Measurements from ENCODE around the gene C20orf141.
"Not testable (repeated sequence)": the region's sequence is repeated elsewhere in the genome, so short reads cannot be mapped to it uniquely, and the experiment has no call there.

The C20orf141 gene

GRCh38 chr20:2820896-2821869 lies 6.4 kb downstream of the C20orf141 start:
- no peak for DNase-seq

DNA sequence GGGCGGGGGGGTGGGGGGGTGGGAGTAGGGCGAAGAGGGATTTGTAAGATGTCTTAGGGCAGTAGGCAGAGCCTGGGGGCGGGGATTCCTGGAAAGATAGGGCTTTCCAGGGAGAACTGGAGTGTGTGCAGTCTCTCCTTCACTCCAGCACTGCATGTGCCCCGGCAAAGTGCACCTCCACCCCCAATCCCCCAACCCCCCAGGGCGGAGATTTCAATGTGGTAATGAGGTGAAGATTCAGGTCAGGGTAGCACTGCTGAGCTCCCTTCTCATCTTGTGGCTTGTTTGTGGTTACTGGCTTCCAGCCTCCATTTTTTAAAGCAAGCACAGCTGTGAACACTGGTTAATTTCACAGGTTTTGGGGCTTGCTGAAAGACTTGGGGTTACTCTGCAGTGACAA lies 7.3 kb downstream of the C20orf141 start:
- DNase-seq = peak; percentile 35

DNA sequence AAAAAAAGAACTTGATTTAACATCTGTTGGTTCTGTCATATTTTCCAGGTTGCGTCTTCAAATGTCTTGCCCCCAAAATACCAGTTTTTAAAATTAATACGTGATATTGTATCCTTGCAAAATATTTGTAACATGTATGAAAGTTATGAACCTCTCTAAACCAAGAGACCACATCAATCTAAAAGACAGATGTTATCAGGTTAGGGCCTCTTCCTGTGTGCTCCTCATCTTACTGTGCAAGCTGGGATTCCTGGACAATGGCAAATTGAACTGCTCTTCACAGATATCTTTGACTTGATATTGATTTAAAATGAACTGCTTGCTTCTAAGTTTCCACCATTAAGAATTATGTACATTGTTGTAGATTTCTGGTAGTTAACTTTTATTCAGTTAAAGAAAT lies 11.0 kb downstream of the C20orf141 start:
- no peak for DNase-seq

DNA sequence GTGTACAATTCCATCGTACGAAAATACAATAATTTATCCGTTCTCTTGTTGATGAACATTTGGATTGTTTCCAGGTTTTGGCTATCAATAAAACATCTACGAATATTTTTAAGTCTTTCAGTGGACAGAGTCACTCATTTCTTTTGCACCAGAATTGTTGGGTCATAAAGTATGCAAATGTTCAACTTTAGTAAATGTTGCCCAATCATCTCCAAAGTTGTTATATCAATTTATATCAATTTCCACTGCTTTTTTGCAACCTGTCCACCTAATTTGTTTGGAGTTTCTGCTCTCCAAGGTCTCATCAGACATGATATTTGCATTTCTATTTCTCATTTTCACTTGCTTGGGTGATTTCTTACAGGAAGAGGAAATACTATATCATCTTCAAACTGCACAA lies 11.9 kb downstream of the C20orf141 start:
- DNase-seq = no peak

- no peak for DNase-seq
Measured at GRCh38 chr20:2829376-2829775, 14.6 kb downstream of the C20orf141 start.

DNA sequence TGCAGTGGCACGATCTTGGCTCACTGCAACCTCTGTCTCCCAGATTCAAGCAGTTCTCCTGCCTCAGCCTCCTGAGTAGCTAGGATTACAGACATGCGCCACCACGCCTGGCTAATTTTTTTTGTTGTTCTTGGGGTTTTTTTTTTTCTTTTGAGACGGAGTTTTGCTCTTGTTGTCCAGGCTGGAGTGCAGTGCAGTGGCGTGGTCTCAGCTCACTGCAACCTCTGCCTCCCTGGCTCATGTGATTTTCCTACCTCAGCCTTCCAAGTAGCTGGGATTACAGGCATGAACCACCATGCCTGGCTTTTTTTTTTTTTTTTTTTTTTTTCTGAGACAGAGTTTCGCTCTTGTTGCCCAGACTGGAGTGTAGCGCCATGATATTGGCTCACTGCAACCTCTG lies 16.4 kb downstream of the C20orf141 start:
- DNase-seq = not testable (repeated sequence)

- no peak for DNase-seq
Measured at GRCh38 chr20:2833761-2834160, 19.0 kb downstream of the C20orf141 start.

- DNase-seq = no peak
Measured at GRCh38 chr20:2834401-2835110, 19.8 kb downstream of the C20orf141 start.

DNA sequence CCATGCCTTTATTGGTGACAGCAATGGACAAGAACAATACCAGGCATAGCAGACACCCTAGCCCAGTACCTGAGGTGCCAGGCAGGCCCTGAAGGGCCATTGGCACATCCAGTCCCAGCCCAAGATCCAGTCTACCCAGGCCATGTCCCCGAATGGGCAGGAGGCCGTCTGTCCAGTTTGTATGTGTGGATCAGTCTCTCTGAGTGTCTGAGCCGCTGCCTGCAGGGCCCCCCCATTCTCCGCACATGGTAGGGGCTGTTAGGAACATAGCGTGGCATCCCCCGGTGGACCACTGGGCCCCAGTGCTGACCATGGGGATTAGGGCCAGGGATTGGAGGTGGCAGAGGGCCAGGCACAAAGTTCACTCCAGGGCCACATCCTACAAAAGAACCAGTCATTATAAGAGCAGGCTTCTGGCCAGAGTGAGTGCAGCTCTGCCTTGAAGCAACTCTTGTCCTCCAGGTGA lies 20.6 kb downstream of the C20orf141 start:
- DNase-seq = no peak

- DNase-seq = no peak
Measured at GRCh38 chr20:2836035-2836434, 21.2 kb downstream of the C20orf141 start.

DNA sequence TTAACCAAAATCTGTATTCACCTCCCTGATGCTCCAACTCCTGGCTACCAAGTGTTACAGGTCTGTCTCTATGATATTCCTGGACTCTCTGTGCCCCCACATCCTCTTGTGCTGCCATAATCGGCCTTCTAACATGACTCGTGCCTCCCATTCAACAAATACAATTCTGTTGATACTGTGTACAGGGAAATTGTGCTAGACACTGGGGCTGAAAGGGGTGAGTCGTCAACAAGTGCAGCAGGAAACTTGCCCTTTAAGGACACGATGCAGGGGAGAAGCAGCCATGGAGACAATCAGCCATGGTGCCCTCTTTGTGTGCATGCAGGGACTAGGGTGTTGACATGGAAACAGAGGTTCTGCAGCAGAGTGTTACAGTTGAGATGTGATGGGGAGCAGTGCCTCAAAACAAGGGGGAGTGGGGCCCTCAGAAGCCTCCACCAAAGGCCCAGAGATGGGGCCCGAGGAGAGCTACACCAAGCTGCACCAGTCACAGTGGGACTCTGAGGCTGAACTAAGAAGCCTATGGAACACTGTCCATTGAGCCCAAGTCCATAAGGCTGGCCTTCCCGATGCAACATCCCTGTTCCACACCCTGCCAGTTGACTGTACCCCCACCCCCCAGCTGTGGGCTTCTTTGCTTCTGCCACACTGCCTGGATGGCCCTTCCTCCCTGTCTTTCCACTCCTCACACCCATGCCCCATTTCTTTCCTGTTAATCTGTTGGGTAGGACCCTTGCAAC lies 22.6 kb downstream of the C20orf141 start:
- no peak for DNase-seq

- no peak for DNase-seq
Measured at GRCh38 chr20:2838170-2838797, 23.5 kb downstream of the C20orf141 start.

DNA sequence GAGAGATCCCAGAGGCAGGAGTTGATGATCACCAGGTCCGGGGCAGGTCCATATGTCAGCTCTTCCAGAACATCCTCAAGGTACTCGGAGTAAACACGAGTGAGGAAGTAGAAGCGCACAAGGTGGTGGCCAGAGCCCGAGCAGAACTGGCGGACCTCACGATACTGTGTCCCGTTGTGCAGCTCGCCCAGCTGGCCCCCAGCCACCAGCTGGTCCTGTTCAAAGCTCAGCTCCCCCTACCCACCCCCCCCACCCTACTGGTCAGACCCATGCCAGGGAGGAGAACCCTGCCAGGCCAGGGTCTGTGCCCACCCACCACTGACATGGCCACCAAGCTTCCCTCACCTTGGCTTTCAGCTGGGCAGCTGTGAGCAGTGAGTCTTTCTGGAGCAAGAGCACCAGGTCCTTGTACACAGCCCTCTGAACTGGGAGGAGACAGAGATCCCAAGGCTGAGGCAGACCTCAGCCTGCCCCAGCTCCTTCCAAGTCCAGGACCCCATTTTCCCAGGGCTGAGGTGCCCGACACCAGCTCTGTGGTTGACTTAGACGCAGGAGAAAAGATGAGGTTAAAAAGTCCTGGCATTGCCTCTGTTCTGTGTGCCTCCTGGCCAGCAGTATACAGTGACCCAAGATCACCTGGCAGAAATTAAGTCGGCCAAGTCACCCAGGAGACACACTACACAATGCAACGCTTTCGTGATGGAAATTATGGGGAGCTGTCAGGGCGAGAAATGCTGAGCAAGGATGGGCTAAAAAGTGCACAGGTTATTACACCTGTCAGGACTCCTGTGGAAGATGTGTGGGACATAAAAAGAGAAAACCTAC lies 24.3 kb downstream of the C20orf141 start:
- no peak for DNase-seq

GRCh38 chr20:2839732-2840137 lies 24.9 kb downstream of the C20orf141 start:
- no peak for DNase-seq

- DNase-seq = peak; percentile 91
Measured at GRCh38 chr20:2840138-2840966, 25.6 kb downstream of the C20orf141 start, which contains the start of the genes PCED1A and VPS16. Gene PCED1A (minus strand): TSS chr20:2840655. CDS start chr20:2839912, 743 bp downstream. Gene VPS16 (plus strand): TSS chr20:2840745. CDS start chr20:2840775, 30 bp downstream.

DNA sequence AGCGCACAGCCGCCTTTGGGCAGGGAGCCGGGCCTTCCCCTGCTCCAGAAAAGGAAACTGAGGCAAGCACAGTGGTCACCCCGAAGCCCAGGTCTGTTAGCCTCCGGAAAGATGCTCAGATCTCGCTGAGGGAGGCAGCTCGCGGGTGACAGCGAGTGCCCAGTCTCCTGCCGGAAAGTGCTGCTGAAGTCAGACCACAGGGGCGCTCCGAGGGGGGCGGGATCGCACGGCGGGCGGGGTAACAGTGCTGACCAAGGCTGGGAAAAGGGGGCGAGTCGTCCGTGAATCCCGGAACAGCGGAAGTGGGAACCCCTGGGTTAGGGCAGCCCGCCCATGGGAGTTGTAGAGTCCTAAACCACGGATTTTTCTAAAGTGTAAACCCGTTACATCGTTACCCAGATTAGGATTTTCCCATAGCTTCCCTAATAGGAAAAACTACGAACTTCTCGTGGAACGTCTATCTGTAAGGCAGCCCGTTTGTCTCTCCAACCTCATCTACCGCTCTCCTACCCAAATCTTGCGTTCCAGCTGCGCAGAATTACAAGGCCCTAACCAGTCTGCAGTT lies 26.3 kb downstream of the C20orf141 start:
- peak; percentile 59 for DNase-seq

DNA sequence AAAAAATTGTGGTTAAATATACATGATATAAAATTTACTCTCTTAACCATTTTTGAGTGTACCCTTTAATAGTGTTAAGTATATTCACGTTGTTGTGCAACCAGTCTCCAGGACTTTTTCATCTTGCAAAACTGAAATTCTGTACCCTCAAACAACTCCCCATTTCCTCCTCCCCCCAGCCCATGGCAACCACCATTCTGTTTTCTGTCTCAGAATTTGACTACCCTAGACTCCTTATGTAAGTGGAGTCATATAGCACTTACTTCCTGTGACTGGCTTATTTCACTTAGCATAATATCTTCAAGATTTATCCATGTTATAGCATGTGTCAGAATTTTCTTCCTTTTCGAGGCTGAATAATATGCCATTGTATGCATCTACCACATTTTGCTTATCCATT lies 30.8 kb downstream of the C20orf141 start:
- DNase-seq = no peak

- no peak for DNase-seq
Measured at GRCh38 chr20:2846698-2847097, 31.9 kb downstream of the C20orf141 start.

DNA sequence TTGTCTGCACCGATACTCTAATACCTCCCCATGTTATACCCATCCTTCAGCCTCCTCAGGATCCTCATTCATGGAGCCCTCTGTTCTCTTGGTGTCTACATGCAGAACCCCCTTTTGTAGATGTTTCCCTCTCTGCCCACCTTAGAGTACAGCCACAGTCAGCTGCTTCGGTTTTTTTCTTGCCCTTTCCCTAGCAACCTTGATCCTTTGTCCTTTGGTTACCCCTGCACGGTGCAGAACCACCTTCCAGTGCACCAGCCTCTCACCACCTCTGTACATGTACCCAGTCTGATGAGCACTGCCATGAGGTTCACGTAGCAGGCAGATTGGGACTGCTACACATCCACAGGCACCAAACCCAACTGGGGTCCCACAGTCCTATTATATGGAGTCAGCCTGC lies 33.0 kb downstream of the C20orf141 start:
- DNase-seq = no peak

- DNase-seq = no peak
Measured at GRCh38 chr20:2849529-2849928, 34.7 kb downstream of the C20orf141 start.
